SK-N-MC (cell line): ENCODE data around the gene HAO2.
"Not testable (repeated sequence)": the region's sequence is repeated elsewhere in the genome, so short reads cannot be mapped to it uniquely, and the experiment has no call there.

Experiments
- DNase-seq: peaks from one replicate; pipeline ENCODE4 v3.0.0-alpha.2; 2011; ENCODE audit warnings: low read depth, low spot score
- H3K27ac ChIP-seq: fragments of 200-600 bp; sonication (generic); 2 replicates; pipeline ENCODE4 v1.5.1; 2016; ENCODE audit warnings: mixed run types
- H3K36me3 ChIP-seq: fragments of 200-600 bp; sonication (generic); 2 replicates; pipeline ENCODE4 v1.6.1; 2017; ENCODE audit warnings: antibody characterized with exemption, low read length, mixed read lengths; ENCODE audit not compliant: insufficient read depth
- H3K4me3 ChIP-seq: fragments of 200-600 bp; sonication (generic); 2 replicates; pipeline ENCODE4 v1.5.1; 2016
- H3K9ac ChIP-seq: fragments of 200-600 bp; sonication (generic); 2 replicates; pipeline ENCODE4 v1.8.0; 2017; ENCODE audit warnings: mixed run types, mixed read lengths; ENCODE audit not compliant: insufficient read length
- H3K9me3 ChIP-seq: fragments of 200-600 bp; sonication (generic); 2 replicates; pipeline ENCODE4 v1.6.1; 2017; ENCODE audit warnings: low read depth, mild to moderate bottlenecking, antibody characterized with exemption, low read length, moderate library complexity, mixed read lengths
- EZH2 ChIP-seq: fragments of 200-600 bp; sonication (generic); IDR thresholded peaks from one replicate; pipeline ENCODE4 v1.6.1; 2017; ENCODE audit warnings: antibody characterized with exemption
- FOXP2 ChIP-seq: optimal IDR thresholded peaks from 2 replicates; pipeline ENCODE3; 2011; ENCODE audit warnings: mild to moderate bottlenecking, moderate library complexity; ENCODE audit not compliant: insufficient read depth; ENCODE audit errors: extremely low read length, control extremely low read depth
- POLR2AphosphoS5 ChIP-seq: IDR thresholded peaks from 2 replicates; pipeline ENCODE4 v1.6.1; 2012; ENCODE audit warnings: mild to moderate bottlenecking, low read depth, low read length, borderline replicate concordance

HAO2 gene

GRCh38 chr1:119329541-119330461 is 38.8 kb upstream of the HAO2 start:
- H3K9me3 ChIP-seq, result no peaks in the 10 kb centered on the region
- TF ChIP-seq EZH2, result no peak
- no peak for TF ChIP-seq POLR2AphosphoS5
- no peak for TF ChIP-seq FOXP2
- no peak for DNase-seq
- H3K36me3 ChIP-seq, result no peaks in the 10 kb centered on the region
- no peak overlapping the region for H3K4me3 ChIP-seq
- no peak overlapping the region for H3K27ac ChIP-seq
- H3K9ac ChIP-seq, result no peak overlapping the region

- Histone ChIP-seq H3K36me3 (no peaks in the 10 kb centered on the region), H3K9ac (no peak overlapping the region), H3K9me3 (no peaks in the 10 kb centered on the region), H3K4me3 (no peak overlapping the region), H3K27ac (no peak overlapping the region)
- no peak for TF ChIP-seq POLR2AphosphoS5
- no peak for TF ChIP-seq EZH2
- TF ChIP-seq FOXP2, result no peak
- DNase-seq, result no peak
Observed at GRCh38 chr1:119330466-119331189, 38.0 kb upstream of the HAO2 start.

DNA sequence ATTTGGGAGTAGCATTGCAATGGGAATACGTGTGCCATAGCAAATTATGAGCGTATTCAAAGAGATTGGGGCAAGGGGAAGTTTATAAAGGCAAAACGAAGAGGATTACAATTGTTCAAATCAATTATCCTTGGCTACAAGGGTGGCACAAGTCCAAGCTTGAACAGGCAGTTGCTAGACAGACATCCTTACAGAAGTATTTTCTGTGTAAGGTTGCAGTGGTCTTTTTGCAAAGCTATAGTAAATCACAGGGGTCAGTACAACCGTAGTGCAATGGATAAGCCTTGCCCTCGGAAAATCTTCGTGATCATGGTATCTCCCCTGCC is 37.4 kb upstream of the HAO2 start:
- Histone ChIP-seq H3K36me3 (no peaks in the 10 kb centered on the region), H3K9ac (no peak overlapping the region), H3K27ac (no peak overlapping the region), H3K9me3 (no peaks in the 10 kb centered on the region), H3K4me3 (no peak overlapping the region)
- TF ChIP-seq POLR2AphosphoS5 (no peak), EZH2 (no peak), FOXP2 (no peak)
- no peak for DNase-seq

DNA sequence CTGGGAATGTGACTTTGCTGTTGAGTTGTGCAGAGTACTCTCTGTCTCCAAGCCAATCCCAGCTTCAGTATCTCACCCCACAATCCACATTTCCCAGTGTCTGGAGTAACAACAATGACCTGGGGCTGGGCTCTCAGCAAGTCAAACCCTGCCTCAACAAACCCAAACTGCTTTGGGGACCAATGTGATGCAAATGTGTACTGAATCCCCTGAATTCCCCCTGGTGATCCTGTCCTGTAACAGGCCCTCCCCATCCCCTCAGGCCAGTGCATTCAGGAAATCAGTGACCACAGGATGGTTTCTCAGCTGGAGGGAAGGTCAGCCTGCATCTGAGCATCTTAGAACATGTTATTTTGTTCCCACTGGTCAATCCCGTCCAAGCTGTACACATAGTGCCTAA is 36.7 kb upstream of the HAO2 start:
- H3K27ac ChIP-seq, result no peak overlapping the region
- H3K9ac ChIP-seq, result no peak overlapping the region

DNA sequence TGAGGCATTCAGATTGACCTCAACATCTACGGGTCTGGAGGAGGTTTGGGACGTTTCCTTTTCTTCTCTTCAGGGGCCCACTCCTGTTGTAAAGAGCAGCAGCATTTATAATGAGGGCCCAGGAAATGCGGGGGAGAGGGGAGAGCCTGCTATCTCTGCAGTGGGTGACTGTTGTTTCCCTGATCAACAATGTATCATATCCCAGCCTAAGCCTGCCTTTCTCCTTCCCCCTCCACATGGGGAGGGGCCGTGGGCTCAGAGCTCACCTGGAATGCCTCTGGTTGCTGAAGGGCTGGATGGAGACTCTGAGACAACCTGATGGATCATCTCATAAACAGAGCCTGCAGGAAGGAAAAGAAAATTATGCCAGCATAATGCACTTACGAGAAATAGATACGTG is 36.0 kb upstream of the HAO2 start:
- Histone ChIP-seq H3K9me3 (no peaks in the 10 kb centered on the region), H3K36me3 (no peaks in the 10 kb centered on the region), H3K27ac (no peak overlapping the region), H3K4me3 (no peak overlapping the region), H3K9ac (no peak overlapping the region)
- no peak for DNase-seq
- TF ChIP-seq FOXP2 (no peak), EZH2 (no peak), POLR2AphosphoS5 (no peak)

More for the DNA sequence above, 36.7 kb upstream of the HAO2 start:
- DNase-seq, result no peak
- H3K36me3 ChIP-seq, result no peaks in the 10 kb centered on the region
- no peaks in the 10 kb centered on the region for H3K9me3 ChIP-seq
- TF ChIP-seq POLR2AphosphoS5 (no peak), FOXP2 (no peak), EZH2 (no peak)
- no peak overlapping the region for H3K4me3 ChIP-seq

GRCh38 chr1:119333163-119333896 is 35.3 kb upstream of the HAO2 start:
- Histone ChIP-seq H3K9me3 (no peaks in the 10 kb centered on the region), H3K36me3 (no peaks in the 10 kb centered on the region), H3K4me3 (no peak overlapping the region), H3K9ac (no peak overlapping the region), H3K27ac (no peak overlapping the region)
- no peak for DNase-seq
- TF ChIP-seq EZH2, result no peak
- no peak for TF ChIP-seq POLR2AphosphoS5
- no peak for TF ChIP-seq FOXP2

DNA sequence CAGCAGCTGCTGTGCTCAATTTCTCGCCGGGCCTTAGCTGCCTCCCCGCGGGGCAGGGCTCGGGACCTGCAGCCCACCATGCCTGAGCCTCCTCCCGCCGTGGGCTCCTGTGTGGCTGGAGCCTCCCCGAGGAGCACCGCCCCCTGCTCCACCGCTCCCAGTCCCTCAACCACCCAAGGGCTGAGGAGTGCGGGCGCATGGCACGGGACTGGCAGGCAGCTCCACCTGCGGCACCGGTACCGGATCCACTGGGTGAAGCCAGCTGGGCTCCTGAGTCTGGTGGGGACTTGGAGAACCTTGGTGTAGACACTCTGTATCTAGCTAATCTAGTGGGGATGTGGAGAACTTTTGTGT is 34.7 kb upstream of the HAO2 start:
- H3K9me3 ChIP-seq, DNase-seq, H3K36me3 ChIP-seq, H3K9ac ChIP-seq, H3K4me3 ChIP-seq, H3K27ac ChIP-seq: not testable (repeated sequence)

DNA sequence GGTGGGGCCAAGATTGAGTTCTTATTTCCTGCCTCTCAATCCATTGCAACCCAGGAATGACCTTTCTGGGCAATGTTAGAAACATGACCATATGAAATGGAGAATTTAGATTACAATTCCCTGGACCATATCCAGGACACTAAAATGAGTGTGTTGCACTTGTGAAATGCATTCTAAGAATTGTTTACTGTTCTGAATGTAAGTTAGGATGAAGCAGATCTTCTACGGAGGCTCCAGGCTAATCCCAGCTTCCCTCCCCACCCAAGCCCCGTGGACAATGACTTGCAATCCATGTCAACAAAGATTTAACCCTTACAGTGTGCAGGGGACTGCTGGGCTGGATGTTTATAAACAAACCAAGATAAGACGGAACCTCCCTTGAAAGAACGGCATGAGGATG is 31.7 kb upstream of the HAO2 start:
- DNase-seq, result no peak
- H3K9me3 ChIP-seq, result no peaks in the 10 kb centered on the region
- no peaks in the 10 kb centered on the region for H3K36me3 ChIP-seq
- no peak overlapping the region for H3K9ac ChIP-seq
- TF ChIP-seq POLR2AphosphoS5, result no peak
- no peak for TF ChIP-seq FOXP2
- no peak for TF ChIP-seq EZH2
- no peak overlapping the region for H3K4me3 ChIP-seq
- H3K27ac ChIP-seq, result no peak overlapping the region
